Sigmoid colon (tissue), 4 donors: ENCODE data around the gene TMPRSS11F.

Experiments
- CTCF ChIP-seq, 4 experiments: fragments of 450-650 bp in 3 of 4; fragments of 200-600 bp in 1 of 4; IDR thresholded peaks; one replicate each; pipeline ENCODE4 v1.5.1; 2016 to 2019; ENCODE audit warnings: antibody characterized with exemption in 4 of 4, mild to moderate bottlenecking in 3 of 4, moderate library complexity in 2 of 4
- POLR2A ChIP-seq, 2 donors: fragments of 450-650 bp; IDR thresholded peaks; one replicate each; pipeline ENCODE4 v1.6.1; 2016; ENCODE audit warnings: antibody characterized with exemption in 2 of 2, mild to moderate bottlenecking in 2 of 2, moderate library complexity in 2 of 2
- POLR2AphosphoS5 ChIP-seq, 4 donors: sonication (generic); formaldehyde crosslinking; IDR thresholded peaks; one replicate each; pipeline ENCODE4 v1.6.1; 2017; ENCODE audit warnings: antibody characterized with exemption in 4 of 4

- TF ChIP-seq CTCF (IDR thresholded peaks at IDR 0.05) (no peak), POLR2A (IDR thresholded peaks at IDR 0.05) (no peak), POLR2AphosphoS5 (IDR thresholded peaks at IDR 0.05) (no peak)
Measured at GRCh38 chr4:68148800-68149685, 19.4 kb upstream of the TMPRSS11F start.
